Brain microvascular endothelial cell (primary cell): Measurements from ENCODE around the gene VPS25.

Experiments
- DNase-seq: peaks from one replicate; pipeline ENCODE4 v3.0.0-alpha.2; 2020
- H3K27ac ChIP-seq: fragments of 250-450 bp; sonication (Bioruptor Pico); 2 replicates; pipeline ENCODE4 v1.5.1; 2020; ENCODE audit warnings: mild to moderate bottlenecking, moderate library complexity
- H3K27me3 ChIP-seq: fragments of 250-450 bp; sonication (Bioruptor Pico); replicated peaks from 2 replicates; pipeline ENCODE4 v1.5.1; 2020; ENCODE audit warnings: mild to moderate bottlenecking
- H3K36me3 ChIP-seq: fragments of 250-450 bp; sonication (Bioruptor Pico); replicated peaks from 2 replicates; pipeline ENCODE4 v1.5.1; 2020; ENCODE audit warnings: mild to moderate bottlenecking
- H3K4me3 ChIP-seq: 2 replicates; pipeline ENCODE4 v1.5.1; 2011; ENCODE audit warnings: low read depth, mild to moderate bottlenecking, control low read depth, low read length, moderate library complexity
- CTCF ChIP-seq: IDR thresholded peaks from 2 replicates; pipeline ENCODE4 v1.5.1; 2011; ENCODE audit warnings: low read depth, mild to moderate bottlenecking, moderate library complexity, low read length, control low read depth, inconsistent platforms; ENCODE audit errors: missing control alignments
- in situ Hi-C: cut with HindIII; loops from 2 replicates; pipeline ENCODE4 v1.10.0; 2017; ENCODE audit warnings: low sequenced_read_pairs, low pct_ligation_motif_present

Gene VPS25

GRCh38 chr17:42797067-42798007 lies 24.1 kb downstream of the VPS25 start:
- DNase-seq: no peak
- no peak for TF ChIP-seq CTCF
- Histone ChIP-seq H3K27ac (no peak overlapping the region), H3K27me3 (no peaks in the 10 kb centered on the region), H3K36me3 (no peaks in the 10 kb centered on the region), H3K4me3 (peak overlapping the region; percentile 98)
- in situ Hi-C loops: no loop called here

GRCh38 chr17:42798011-42798382 lies 24.7 kb downstream of the VPS25 start:
- H3K27ac ChIP-seq: peak overlapping the region; percentile 33
- in situ Hi-C loops: no loop called here
- TF ChIP-seq CTCF: no peak

GRCh38 chr17:42798383-42799380 lies 25.4 kb downstream of the VPS25 start, which contains the start of the genes CNTD1 and COA3:
CNTD1 (plus strand) TSS chr17:42798861; CDS start chr17:42799068, 207 bp downstream.
COA3 (minus strand) TSS chr17:42798704; CDS start chr17:42798681, 23 bp downstream.
- Histone ChIP-seq H3K27ac (peak within 1 kb of the TSS; percentile 33), H3K4me3 (peak within 1 kb of the TSS; percentile 98), H3K36me3 (no peaks in the 10 kb centered on the region), H3K27me3 (no peaks in the 10 kb centered on the region)
- DNase-seq: peak; percentile 78
- TF ChIP-seq CTCF: peak; percentile 24
- in situ Hi-C loops: no loop called here

More at GRCh38 chr17:42798011-42798382, 24.7 kb downstream of the VPS25 start:
- no peaks in the 10 kb centered on the region for H3K27me3 ChIP-seq
- no peak for DNase-seq
- peak overlapping the region; percentile 98 for H3K4me3 ChIP-seq
- no peaks in the 10 kb centered on the region for H3K36me3 ChIP-seq

GRCh38 chr17:42803074-42803883 lies 30.0 kb downstream of the VPS25 start:
- TF ChIP-seq CTCF: no peak
- Histone ChIP-seq H3K27me3 (no peaks in the 10 kb centered on the region), H3K4me3 (no peak overlapping the region), H3K36me3 (no peaks in the 10 kb centered on the region), H3K27ac (no peak overlapping the region)
- DNase-seq: no peak
- in situ Hi-C loops: no loop called here

GRCh38 chr17:42804918-42805367 lies 31.7 kb downstream of the VPS25 start:
- TF ChIP-seq CTCF: no peak
- Histone ChIP-seq H3K27ac (no peak overlapping the region), H3K27me3 (no peaks in the 10 kb centered on the region), H3K36me3 (no peaks in the 10 kb centered on the region), H3K4me3 (no peak overlapping the region)
- in situ Hi-C loops: no loop called here
- DNase-seq: no peak
